ENCODE results near the gene BRAP.
A peak's percentile ranks its signal among the peaks of the same experiment; 100 is the strongest.
"Not testable (repeated sequence)": the region's sequence is repeated elsewhere in the genome, so short reads cannot be mapped to it uniquely, and the experiment has no call there.

BRAP gene

GRCh38 chr12:111677186-111677585 is 8.6 kb downstream of the BRAP start:
- no peak for DNase-seq (ENCODE audit: low read depth)

GRCh38 chr12:111673503-111673902 is 12.3 kb downstream of the BRAP start:
- peak; percentile 50 for DNase-seq (ENCODE audit: low read depth)

- DNase-seq (ENCODE audit: low read depth), result no peak
Measured at GRCh38 chr12:111672822-111673381, 12.9 kb downstream of the BRAP start.

- no peak for DNase-seq (ENCODE audit: low read depth)
Measured at GRCh38 chr12:111664961-111665865, 20.5 kb downstream of the BRAP start.

GRCh38 chr12:111664499-111664898 is 21.3 kb downstream of the BRAP start:
- DNase-seq (ENCODE audit: low read depth), result no peak

- DNase-seq (ENCODE audit: low read depth), result no peak
Measured at GRCh38 chr12:111656016-111656415, 29.7 kb downstream of the BRAP start.

- no peak for DNase-seq (ENCODE audit: low read depth)
Measured at GRCh38 chr12:111655356-111655755, 30.4 kb downstream of the BRAP start.

- no peak for DNase-seq (ENCODE audit: low read depth)
Measured at GRCh38 chr12:111653596-111653995, 32.2 kb downstream of the BRAP start.

- DNase-seq (ENCODE audit: low read depth), result not testable (repeated sequence)
Measured at GRCh38 chr12:111652530-111652929, 33.2 kb downstream of the BRAP start.

GRCh38 chr12:111650912-111651311 is 34.8 kb downstream of the BRAP start:
- DNase-seq (ENCODE audit: low read depth), result no peak

- peak; percentile 63 for DNase-seq (ENCODE audit: low read depth)
Measured at GRCh38 chr12:111645433-111645832, 40.3 kb downstream of the BRAP start.

GRCh38 chr12:111643427-111643826 is 42.3 kb downstream of the BRAP start:
- peak; percentile 92 for DNase-seq (ENCODE audit: low read depth)

- DNase-seq (ENCODE audit: low read depth), result peak; percentile 8
Measured at GRCh38 chr12:111642681-111643426, 42.9 kb downstream of the BRAP start.

- DNase-seq (ENCODE audit: low read depth), result no peak
Measured at GRCh38 chr12:111640506-111640905, 45.2 kb downstream of the BRAP start.

- peak; percentile 18 for DNase-seq (ENCODE audit: low read depth)
Measured at GRCh38 chr12:111638556-111638955, 47.2 kb downstream of the BRAP start.

GRCh38 chr12:111636209-111636945 is 49.4 kb downstream of the BRAP start:
- peak; percentile 85 for DNase-seq (ENCODE audit: low read depth)

- DNase-seq (ENCODE audit: low read depth), result peak; percentile 27
Measured at GRCh38 chr12:111635524-111635923, 50.2 kb downstream of the BRAP start.

- no peak for DNase-seq (ENCODE audit: low read depth)
Measured at GRCh38 chr12:111628505-111629260, 57.1 kb downstream of the BRAP start.

GRCh38 chr12:111626230-111626629 is 59.5 kb downstream of the BRAP start:
- no peak for DNase-seq (ENCODE audit: low read depth)

GRCh38 chr12:111624540-111624939 is 61.2 kb downstream of the BRAP start:
- DNase-seq (ENCODE audit: low read depth), result no peak

- DNase-seq (ENCODE audit: low read depth), result not testable (repeated sequence)
Measured at GRCh38 chr12:111617841-111618240, 67.9 kb downstream of the BRAP start.

Data from EH (cell line).